ENCODE data around the gene SCLY. TPM values are rescaled to one million over a fixed set of nuclear protein-coding genes. Genes with fewer than 3 reads are reported as not detected.

The SCLY gene
- total RNA-seq, 4 donors from 2014 or later, result 8.5 to 16.0 (median 11.2) TPM

GRCh38 chr2:238095143-238095542, 34.3 kb downstream of the SCLY start:
- no peak for TF ChIP-seq CTCF (IDR thresholded peaks at IDR 0.05; ENCODE audit: low read depth)

GRCh38 chr2:238096311-238097011, 35.7 kb downstream of the SCLY start:
- no peak for TF ChIP-seq CTCF (IDR thresholded peaks at IDR 0.05; ENCODE audit: low read depth)

GRCh38 chr2:238097201-238097987, 36.6 kb downstream of the SCLY start:
- TF ChIP-seq CTCF (IDR thresholded peaks at IDR 0.05; ENCODE audit: low read depth), result no peak

- TF ChIP-seq CTCF (IDR thresholded peaks at IDR 0.05; ENCODE audit: low read depth), result no peak
Observed at GRCh38 chr2:238097988-238098871, 37.4 kb downstream of the SCLY start.

GRCh38 chr2:238098901-238099713, 38.3 kb downstream of the SCLY start:
- no peak for TF ChIP-seq CTCF (IDR thresholded peaks at IDR 0.05; ENCODE audit: low read depth)

GRCh38 chr2:238099714-238100048, 38.9 kb downstream of the SCLY start:
- TF ChIP-seq CTCF (IDR thresholded peaks at IDR 0.05; ENCODE audit: low read depth), result no peak
